HCT116 (cell line): ENCODE data around the gene FXYD4. TPM values are rescaled to one million over a fixed set of nuclear protein-coding genes. Genes with fewer than 3 reads are reported as not detected.

Experiments used
- ATAC-seq: fragments of 200-7000 bp; cut with Tn5 transposase; 2 replicates; pipeline ENCODE4 v1.9.1; 2020; ENCODE audit warnings: mild to moderate bottlenecking, moderate library complexity
- BruUV-seq: library from RNA; stranded (reverse); fragments of 400-500 nt; replicated peaks from 2 replicates; lab custom pipeline; 2021; lab: Mats Ljungman, UMichigan
- CTCF ChIA-PET: fragments of 300-600 bp; sonication (Branson Sonifier 250); formaldehyde crosslinking; loops from one replicate; lab custom pipeline; 2021; ENCODE audit warnings: antibody characterized with exemption; lab: Charles Lee
- POLR2A ChIA-PET: fragments of 300-600, 350-600 bp; sonication (Branson Sonifier 250); formaldehyde crosslinking; loops from one replicate; lab custom pipeline; 2021; ENCODE audit warnings: antibody characterized with exemption; lab: Charles Lee
- RAD21 ChIA-PET, 2 experiments: fragments of 300-600 bp; sonication (Branson Sonifier 250); formaldehyde crosslinking; loops; one replicate each; lab custom pipeline; 2023; ENCODE audit warnings: low total read pairs in 2 of 2; ENCODE audit not compliant: uncharacterized antibody in 2 of 2, unreplicated experiment in 2 of 2, low non-redundant PET in 1 of 2; lab: Charles Lee
- DNase-seq: peaks from one replicate; pipeline ENCODE4 v3.0.0-alpha.2; 2010; ENCODE audit warnings: low read depth, low spot score
- H2AFZ ChIP-seq: fragments of 200-600 bp; shearing (Covaris generic), sonication (generic); 2 replicates; pipeline ENCODE4 v1.6.1; 2017; ENCODE audit warnings: low read depth, mixed run types, mixed read lengths, antibody characterized with exemption, low read length; ENCODE audit not compliant: poor library complexity, severe bottlenecking
- H3K27ac ChIP-seq: 2 replicates; pipeline ENCODE4 v1.5.1; 2012; ENCODE audit warnings: low read depth, low read length
- H3K27me3 ChIP-seq: fragments of 200-600 bp; sonication (generic); 2 replicates; pipeline ENCODE4 v1.6.1; 2016; ENCODE audit warnings: mixed run types, low read length, mixed read lengths; ENCODE audit not compliant: insufficient read depth
- H3K36me3 ChIP-seq, 2 experiments: fragments of 200-500 bp in 1 of 2; fragments of 200-600 bp in 1 of 2; sonication (Bioruptor generic) in 1 of 2; sonication (generic) in 1 of 2; 2 replicates each; pipeline versions ENCODE4 v1.5.1 to v1.6.1; 2014 to 2016; ENCODE audit warnings: low read length in 2 of 2, inconsistent platforms in 1 of 2, mixed read lengths in 1 of 2, mixed run types in 1 of 2; ENCODE audit not compliant: insufficient read depth in 2 of 2, control insufficient read depth in 1 of 2
- H3K4me1 ChIP-seq, 2 experiments: fragments of 200-600 bp in 1 of 2; sonication (generic) in 1 of 2; 2 replicates each; pipeline versions ENCODE4 v1.5.1 to v1.6.1; 2012 to 2017; ENCODE audit warnings: low read length in 2 of 2, inconsistent platforms in 1 of 2, mild to moderate bottlenecking in 1 of 2, mixed read lengths in 1 of 2, mixed run types in 1 of 2, moderate library complexity in 1 of 2; ENCODE audit not compliant: insufficient read depth in 2 of 2, control insufficient read depth in 1 of 2
- H3K4me2 ChIP-seq: fragments of 200-600 bp; sonication (generic); 2 replicates; pipeline ENCODE4 v1.6.1; 2017; ENCODE audit warnings: mixed run types, low read length, mixed read lengths
- H3K4me3 ChIP-seq, 2 experiments: fragments of 200-600 bp in 1 of 2; sonication (generic) in 1 of 2; replicated peaks in 1 of 2; 2 replicates each; pipeline ENCODE4 v1.5.1; 2011 to 2016; ENCODE audit warnings: low read length in 2 of 2, control low read depth in 1 of 2, low read depth in 1 of 2, mild to moderate bottlenecking in 1 of 2, mixed read lengths in 1 of 2, mixed run types in 1 of 2
- H3K79me2 ChIP-seq: fragments of 200-600 bp; sonication (generic); 2 replicates; pipeline ENCODE4 v1.6.1; 2017; ENCODE audit warnings: mild to moderate bottlenecking, mixed run types, low read length, moderate library complexity, mixed read lengths; ENCODE audit not compliant: insufficient read depth
- H3K9ac ChIP-seq: fragments of 200-600 bp; sonication (generic); 2 replicates; pipeline ENCODE4 v1.6.1; 2016; ENCODE audit warnings: low read length, mixed read lengths
- H3K9me2 ChIP-seq: fragments of 200-600 bp; sonication (generic), shearing (Covaris generic); 2 replicates; pipeline ENCODE4 v1.6.1; 2017; ENCODE audit warnings: mixed run types, mild to moderate bottlenecking, moderate library complexity; ENCODE audit not compliant: insufficient read depth
- H3K9me3 ChIP-seq, 2 experiments: fragments of 200-500 bp in 1 of 2; fragments of 200-600 bp in 1 of 2; sonication (Bioruptor generic) in 1 of 2; sonication (generic) in 1 of 2; 2 replicates each; pipeline ENCODE4 v1.6.1; 2014 to 2017; ENCODE audit warnings: low read length in 2 of 2, mixed read lengths in 2 of 2, inconsistent platforms in 1 of 2, low read depth in 1 of 2, mild to moderate bottlenecking in 1 of 2, mixed run types in 1 of 2, moderate library complexity in 1 of 2; ENCODE audit not compliant: control insufficient read depth in 1 of 2, insufficient read depth in 1 of 2
- H4K20me1 ChIP-seq: fragments of 200-600 bp; sonication (generic), shearing (Covaris generic); 2 replicates; pipeline ENCODE4 v1.6.1; 2017; ENCODE audit warnings: mixed run types, mild to moderate bottlenecking, moderate library complexity; ENCODE audit not compliant: insufficient read depth
- CTCF ChIP-seq, 3 experiments: fragments of 200-600 bp in 1 of 3; sonication (generic) in 1 of 3; IDR thresholded peaks in 2 of 3; conservative IDR thresholded peaks in 1 of 3; 2 replicates each; pipeline ENCODE4 v1.5.1; 2012 to 2017; ENCODE audit warnings: low read depth in 2 of 3, low read length in 2 of 3, antibody characterized with exemption in 1 of 3, borderline replicate concordance in 1 of 3, control low read depth in 1 of 3, mild to moderate bottlenecking in 1 of 3, mixed read lengths in 1 of 3, mixed run types in 1 of 3, moderate library complexity in 1 of 3; ENCODE audit not compliant: insufficient read depth in 1 of 3
- EGR1 ChIP-seq: IDR thresholded peaks from 2 replicates; pipeline ENCODE4 v1.6.1; 2012; ENCODE audit warnings: low read depth
- POLR2A ChIP-seq: IDR thresholded peaks from 2 replicates; pipeline ENCODE4 v1.7.0; 2011; ENCODE audit warnings: borderline replicate concordance; ENCODE audit not compliant: insufficient read depth, insufficient read length; ENCODE audit errors: extremely low read depth
- TCF7L2 ChIP-seq: IDR thresholded peaks from 2 replicates; pipeline ENCODE4 v1.7.0; 2011; ENCODE audit warnings: borderline replicate concordance, inconsistent platforms; ENCODE audit not compliant: insufficient read depth, insufficient read length; ENCODE audit errors: extremely low read depth
- YY1 ChIP-seq: IDR thresholded peaks from 2 replicates; pipeline ENCODE4 v1.6.1; 2011; ENCODE audit warnings: low read length, low read depth, moderate library complexity, mild to moderate bottlenecking; ENCODE audit not compliant: insufficient replicate concordance; ENCODE audit errors: extremely low read depth
- ZFX ChIP-seq: fragments of 450-650 bp; IDR thresholded peaks from 2 replicates; pipeline ENCODE4 v1.6.1; 2017
- ZNF274 ChIP-seq: fragments of 200-500 bp; sonication (Bioruptor generic); IDR thresholded peaks from 2 replicates; pipeline ENCODE4 v1.6.1; 2014; ENCODE audit warnings: mild to moderate bottlenecking, low read depth, low read length, inconsistent platforms
- intact Hi-C: fragments of 100-400 bp; cut with micrococcal nuclease; formaldehyde crosslinking; loops from 2 replicates; pipeline ENCODE4 v1.10.0; 2022
- total RNA-seq: library from RNA; stranded (reverse); gene quantifications from one replicate; pipeline ENCODE4 v1.2.1, GENCODE V29; 2021; ENCODE audit not compliant: unreplicated experiment
- TF ChIP-seq, protein P1 (sequence below): IDR thresholded peaks from 2 replicates; pipeline ENCODE4 v1.6.1; 2012
- TF ChIP-seq, protein P2 (sequence below): IDR thresholded peaks from 2 replicates; pipeline ENCODE4 v1.6.1; 2012; ENCODE audit warnings: low read depth

Gene FXYD4
- total RNA-seq, 1 experiment from 2014 or later: 0.71 TPM

- Histone ChIP-seq H4K20me1 (no peaks in the 10 kb centered on the region), H3K9ac (no peak overlapping the region), H3K4me2 (no peak overlapping the region), H3K9me3 (no peaks in the 10 kb centered on the region), H2AFZ (no peak overlapping the region), H3K27me3 (no peaks in the 10 kb centered on the region), H3K4me1 (peaks cover 10 to 19% of the 10 kb centered on the region in 2 experiments), H3K79me2 (no peaks in the 10 kb centered on the region), H3K9me2 (no peaks in the 10 kb centered on the region), H3K27ac (no peak overlapping the region), H3K4me3 (no peak overlapping the region), H3K36me3 (no peaks in the 10 kb centered on the region)
- ATAC-seq (no peak), DNase-seq (no peak)
- intact Hi-C loops: no loop called here
- POLR2A ChIA-PET: no interaction called here
- BruUV-seq: no TSS peak
- TF ChIP-seq, protein P1, sequence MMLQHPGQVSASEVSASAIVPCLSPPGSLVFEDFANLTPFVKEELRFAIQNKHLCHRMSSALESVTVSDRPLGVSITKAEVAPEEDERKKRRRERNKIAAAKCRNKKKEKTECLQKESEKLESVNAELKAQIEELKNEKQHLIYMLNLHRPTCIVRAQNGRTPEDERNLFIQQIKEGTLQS: no peak
- TF ChIP-seq, protein P2, sequence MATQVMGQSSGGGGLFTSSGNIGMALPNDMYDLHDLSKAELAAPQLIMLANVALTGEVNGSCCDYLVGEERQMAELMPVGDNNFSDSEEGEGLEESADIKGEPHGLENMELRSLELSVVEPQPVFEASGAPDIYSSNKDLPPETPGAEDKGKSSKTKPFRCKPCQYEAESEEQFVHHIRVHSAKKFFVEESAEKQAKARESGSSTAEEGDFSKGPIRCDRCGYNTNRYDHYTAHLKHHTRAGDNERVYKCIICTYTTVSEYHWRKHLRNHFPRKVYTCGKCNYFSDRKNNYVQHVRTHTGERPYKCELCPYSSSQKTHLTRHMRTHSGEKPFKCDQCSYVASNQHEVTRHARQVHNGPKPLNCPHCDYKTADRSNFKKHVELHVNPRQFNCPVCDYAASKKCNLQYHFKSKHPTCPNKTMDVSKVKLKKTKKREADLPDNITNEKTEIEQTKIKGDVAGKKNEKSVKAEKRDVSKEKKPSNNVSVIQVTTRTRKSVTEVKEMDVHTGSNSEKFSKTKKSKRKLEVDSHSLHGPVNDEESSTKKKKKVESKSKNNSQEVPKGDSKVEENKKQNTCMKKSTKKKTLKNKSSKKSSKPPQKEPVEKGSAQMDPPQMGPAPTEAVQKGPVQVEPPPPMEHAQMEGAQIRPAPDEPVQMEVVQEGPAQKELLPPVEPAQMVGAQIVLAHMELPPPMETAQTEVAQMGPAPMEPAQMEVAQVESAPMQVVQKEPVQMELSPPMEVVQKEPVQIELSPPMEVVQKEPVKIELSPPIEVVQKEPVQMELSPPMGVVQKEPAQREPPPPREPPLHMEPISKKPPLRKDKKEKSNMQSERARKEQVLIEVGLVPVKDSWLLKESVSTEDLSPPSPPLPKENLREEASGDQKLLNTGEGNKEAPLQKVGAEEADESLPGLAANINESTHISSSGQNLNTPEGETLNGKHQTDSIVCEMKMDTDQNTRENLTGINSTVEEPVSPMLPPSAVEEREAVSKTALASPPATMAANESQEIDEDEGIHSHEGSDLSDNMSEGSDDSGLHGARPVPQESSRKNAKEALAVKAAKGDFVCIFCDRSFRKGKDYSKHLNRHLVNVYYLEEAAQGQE: no peak
- no peak for TF ChIP-seq POLR2A
- no peak for TF ChIP-seq TCF7L2
- TF ChIP-seq YY1: no peak
- TF ChIP-seq ZNF274: no peak
- TF ChIP-seq CTCF (IDR thresholded peaks at IDR 0.05 in 2 of 3, conservative IDR thresholded peaks at IDR 0.05 in 1 of 3; ENCODE audit: borderline replicate concordance in 1 of 3, insufficient read depth in 1 of 3, low read depth in 2 of 3, low read length in 2 of 3): no peak
- TF ChIP-seq EGR1: no peak
- no peak for TF ChIP-seq ZFX
- CTCF ChIA-PET: interaction anchor here (0.5 kb wide), 1 partner anchor 18 kb away, joined by 3 read pairs; no protein-coding TSS in a partner anchor
- RAD21 ChIA-PET: no interaction called here
Measured at GRCh38 chr10:43373461-43373860, 2.0 kb downstream of the FXYD4 start.
